ENCODE results near the gene KCNA5. TPM values are rescaled to one million over a fixed set of nuclear protein-coding genes. Genes with fewer than 3 reads are reported as not detected.

The KCNA5 gene
- total RNA-seq, 1 donor from 2014 or later, result 6.5 TPM

GRCh38 chr12:5073054-5073453, 29.4 kb downstream of the KCNA5 start:
- DNase-seq (ENCODE audit: low spot score), result no peak
- Mint-ChIP-seq H3K4me3 (ENCODE audit: unreplicated experiment) (no peak overlapping the region), H3K27me3 (ENCODE audit: low read depth) (peaks cover 23% of the 10 kb centered on the region), H3K27ac (ENCODE audit: unreplicated experiment) (no peak overlapping the region), H3K36me3 (ENCODE audit: low read depth) (no peaks in the 10 kb centered on the region), H3K4me1 (ENCODE audit: low read depth) (peaks cover 12% of the 10 kb centered on the region), H3K9me3 (ENCODE audit: low read depth) (no peaks in the 10 kb centered on the region)
- TF ChIP-seq, protein P1, sequence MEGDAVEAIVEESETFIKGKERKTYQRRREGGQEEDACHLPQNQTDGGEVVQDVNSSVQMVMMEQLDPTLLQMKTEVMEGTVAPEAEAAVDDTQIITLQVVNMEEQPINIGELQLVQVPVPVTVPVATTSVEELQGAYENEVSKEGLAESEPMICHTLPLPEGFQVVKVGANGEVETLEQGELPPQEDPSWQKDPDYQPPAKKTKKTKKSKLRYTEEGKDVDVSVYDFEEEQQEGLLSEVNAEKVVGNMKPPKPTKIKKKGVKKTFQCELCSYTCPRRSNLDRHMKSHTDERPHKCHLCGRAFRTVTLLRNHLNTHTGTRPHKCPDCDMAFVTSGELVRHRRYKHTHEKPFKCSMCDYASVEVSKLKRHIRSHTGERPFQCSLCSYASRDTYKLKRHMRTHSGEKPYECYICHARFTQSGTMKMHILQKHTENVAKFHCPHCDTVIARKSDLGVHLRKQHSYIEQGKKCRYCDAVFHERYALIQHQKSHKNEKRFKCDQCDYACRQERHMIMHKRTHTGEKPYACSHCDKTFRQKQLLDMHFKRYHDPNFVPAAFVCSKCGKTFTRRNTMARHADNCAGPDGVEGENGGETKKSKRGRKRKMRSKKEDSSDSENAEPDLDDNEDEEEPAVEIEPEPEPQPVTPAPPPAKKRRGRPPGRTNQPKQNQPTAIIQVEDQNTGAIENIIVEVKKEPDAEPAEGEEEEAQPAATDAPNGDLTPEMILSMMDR (IDR thresholded peaks at IDR 0.05), result peak; percentile 24

DNA sequence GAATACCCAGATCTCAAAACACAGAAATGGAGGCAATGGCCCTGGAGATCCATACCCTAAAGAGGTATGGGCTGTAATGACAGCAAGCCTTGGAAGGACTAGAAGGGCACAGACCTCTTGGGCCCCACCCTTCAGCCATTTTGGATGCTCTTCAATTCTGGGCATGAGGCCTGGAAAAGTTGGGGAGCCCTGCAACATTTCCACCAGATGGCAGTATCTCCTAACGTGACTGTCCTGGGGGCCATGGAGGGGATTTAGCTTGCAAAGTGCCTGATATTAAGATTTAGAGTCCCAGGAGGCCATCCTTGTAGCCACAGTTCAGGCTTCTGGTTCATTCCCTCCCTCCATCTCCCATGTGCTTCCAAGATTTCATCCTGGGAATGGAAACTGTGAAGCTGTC, 30.2 kb downstream of the KCNA5 start:
- Mint-ChIP-seq H3K27me3 (ENCODE audit: low read depth) (peaks cover 23% of the 10 kb centered on the region), H3K27ac (ENCODE audit: unreplicated experiment) (no peak overlapping the region), H3K36me3 (ENCODE audit: low read depth) (no peaks in the 10 kb centered on the region), H3K9me3 (ENCODE audit: low read depth) (no peaks in the 10 kb centered on the region), H3K4me1 (ENCODE audit: low read depth) (peaks cover 20% of the 10 kb centered on the region), H3K4me3 (ENCODE audit: unreplicated experiment) (no peak overlapping the region)
- TF ChIP-seq, protein P1 (IDR thresholded peaks at IDR 0.05), result peak; percentile 61
- DNase-seq (ENCODE audit: low spot score), result no peak

DNA sequence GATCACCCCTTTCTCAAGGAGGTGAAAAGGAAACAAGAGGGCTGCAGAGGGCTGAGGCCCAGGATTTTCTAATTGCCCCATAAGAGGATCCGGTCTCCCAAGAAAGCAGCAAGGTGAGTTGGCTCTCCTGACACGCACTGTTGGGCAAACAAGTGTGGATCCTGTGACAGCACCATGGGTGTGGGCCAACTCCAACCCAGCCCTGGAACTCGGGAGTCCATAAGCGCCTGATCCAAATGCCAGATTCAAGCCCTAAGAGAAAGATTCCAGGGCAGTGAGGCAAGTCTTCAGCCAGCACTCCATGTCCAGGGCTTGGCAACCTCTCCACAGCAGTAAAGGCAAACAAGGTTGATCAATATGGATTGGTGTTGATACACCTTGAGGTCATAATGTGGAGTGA, 33.1 kb downstream of the KCNA5 start:
- peaks cover 35% of the 10 kb centered on the region for H3K4me1 Mint-ChIP-seq (ENCODE audit: low read depth)
- no peak for DNase-seq (ENCODE audit: low spot score)
- H3K4me3 Mint-ChIP-seq (ENCODE audit: unreplicated experiment), result no peak overlapping the region
- H3K27ac Mint-ChIP-seq (ENCODE audit: unreplicated experiment), result no peak overlapping the region
- no peaks in the 10 kb centered on the region for H3K36me3 Mint-ChIP-seq (ENCODE audit: low read depth)
- no peaks in the 10 kb centered on the region for H3K9me3 Mint-ChIP-seq (ENCODE audit: low read depth)
- TF ChIP-seq, protein P1 (IDR thresholded peaks at IDR 0.05), result no peak
- peaks cover 17% of the 10 kb centered on the region for H3K27me3 Mint-ChIP-seq (ENCODE audit: low read depth)

GRCh38 chr12:5078423-5078822, 34.7 kb downstream of the KCNA5 start:
- Mint-ChIP-seq H3K36me3 (ENCODE audit: low read depth) (no peaks in the 10 kb centered on the region), H3K4me1 (ENCODE audit: low read depth) (peaks cover 40% of the 10 kb centered on the region), H3K4me3 (ENCODE audit: unreplicated experiment) (no peak overlapping the region), H3K27me3 (ENCODE audit: low read depth) (peaks cover 9% of the 10 kb centered on the region), H3K27ac (ENCODE audit: unreplicated experiment) (peak overlapping the region; percentile 87), H3K9me3 (ENCODE audit: low read depth) (no peaks in the 10 kb centered on the region)
- no peak for DNase-seq (ENCODE audit: low spot score)
- TF ChIP-seq, protein P1 (IDR thresholded peaks at IDR 0.05), result no peak

GRCh38 chr12:5081016-5081415, 37.3 kb downstream of the KCNA5 start:
- Mint-ChIP-seq H3K9me3 (ENCODE audit: low read depth) (no peaks in the 10 kb centered on the region), H3K27me3 (ENCODE audit: low read depth) (peaks cover 3% of the 10 kb centered on the region), H3K4me1 (ENCODE audit: low read depth) (peaks cover 66% of the 10 kb centered on the region), H3K36me3 (ENCODE audit: low read depth) (no peaks in the 10 kb centered on the region), H3K4me3 (ENCODE audit: unreplicated experiment) (no peak overlapping the region), H3K27ac (ENCODE audit: unreplicated experiment) (peak overlapping the region; percentile 42)
- DNase-seq (ENCODE audit: low spot score), result no peak
- TF ChIP-seq, protein P1 (IDR thresholded peaks at IDR 0.05), result no peak
